Astrocyte (in vitro differentiated cells and primary cell): ENCODE measurements around the gene STOX1.

Experiments
- EZH2 ChIP-seq: IDR thresholded peaks from 2 replicates; pipeline ENCODE4 v1.6.1; 2012; ENCODE audit warnings: mild to moderate bottlenecking, low read length, inconsistent platforms; ENCODE audit not compliant: insufficient read depth
- TF ChIP-seq, protein P1 (sequence below): IDR thresholded peaks from 2 replicates; pipeline ENCODE4 v1.5.1; 2011; ENCODE audit warnings: low read depth, mild to moderate bottlenecking, inconsistent platforms, low read length, moderate library complexity; ENCODE audit not compliant: insufficient read depth

DNA sequence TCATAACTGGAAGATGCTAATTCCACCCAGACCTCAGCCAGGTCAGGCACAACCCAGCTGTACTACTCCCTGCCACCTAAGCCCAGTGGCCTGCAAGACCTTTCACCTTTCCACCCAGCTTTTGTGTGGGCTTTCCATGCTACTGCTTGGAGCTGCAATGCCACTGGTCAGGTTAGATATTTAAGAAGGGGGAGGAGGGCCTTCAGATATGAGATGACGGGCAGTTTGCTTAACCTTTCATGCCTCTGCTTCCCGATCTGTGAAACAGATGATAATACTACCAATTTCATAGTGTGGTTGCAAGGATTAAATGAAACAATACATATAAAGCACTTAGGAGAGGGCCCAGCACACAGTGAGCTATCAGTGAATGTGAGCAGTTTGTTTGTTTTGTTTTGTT, 20.9 kb downstream of the STOX1 start:
- TF ChIP-seq EZH2: no peak
- TF ChIP-seq, protein P1, sequence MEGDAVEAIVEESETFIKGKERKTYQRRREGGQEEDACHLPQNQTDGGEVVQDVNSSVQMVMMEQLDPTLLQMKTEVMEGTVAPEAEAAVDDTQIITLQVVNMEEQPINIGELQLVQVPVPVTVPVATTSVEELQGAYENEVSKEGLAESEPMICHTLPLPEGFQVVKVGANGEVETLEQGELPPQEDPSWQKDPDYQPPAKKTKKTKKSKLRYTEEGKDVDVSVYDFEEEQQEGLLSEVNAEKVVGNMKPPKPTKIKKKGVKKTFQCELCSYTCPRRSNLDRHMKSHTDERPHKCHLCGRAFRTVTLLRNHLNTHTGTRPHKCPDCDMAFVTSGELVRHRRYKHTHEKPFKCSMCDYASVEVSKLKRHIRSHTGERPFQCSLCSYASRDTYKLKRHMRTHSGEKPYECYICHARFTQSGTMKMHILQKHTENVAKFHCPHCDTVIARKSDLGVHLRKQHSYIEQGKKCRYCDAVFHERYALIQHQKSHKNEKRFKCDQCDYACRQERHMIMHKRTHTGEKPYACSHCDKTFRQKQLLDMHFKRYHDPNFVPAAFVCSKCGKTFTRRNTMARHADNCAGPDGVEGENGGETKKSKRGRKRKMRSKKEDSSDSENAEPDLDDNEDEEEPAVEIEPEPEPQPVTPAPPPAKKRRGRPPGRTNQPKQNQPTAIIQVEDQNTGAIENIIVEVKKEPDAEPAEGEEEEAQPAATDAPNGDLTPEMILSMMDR: no peak
